WTC11 (cell line): ENCODE data around the gene P2RX6.

Source experiments
- ETV6 ChIP-seq: sonication (generic); formaldehyde crosslinking; IDR thresholded peaks from 2 replicates; pipeline ENCODE4 v1.8.1; 2022; ENCODE audit warnings: mild to moderate bottlenecking, missing genetic modification reagents
- FOXJ3 ChIP-seq: sonication (generic); formaldehyde crosslinking; IDR thresholded peaks from 2 replicates; pipeline ENCODE4 v1.9.0; 2021; ENCODE audit warnings: missing genetic modification reagents, mild to moderate bottlenecking, borderline replicate concordance
- JUN ChIP-seq: sonication (generic); formaldehyde crosslinking; IDR thresholded peaks from 2 replicates; pipeline ENCODE4 v1.8.0; 2023; ENCODE audit warnings: mild to moderate bottlenecking, missing genetic modification reagents
- SMAD3 ChIP-seq: sonication (generic); formaldehyde crosslinking; IDR thresholded peaks from 2 replicates; pipeline ENCODE4 v1.8.0; 2022; ENCODE audit warnings: missing genetic modification reagents, mild to moderate bottlenecking, borderline replicate concordance
- TP53 ChIP-seq: sonication (generic); formaldehyde crosslinking; IDR thresholded peaks from 2 replicates; pipeline ENCODE4 v1.8.1; 2023; ENCODE audit warnings: mild to moderate bottlenecking, missing genetic modification reagents
- ZBTB21 ChIP-seq: sonication (generic); formaldehyde crosslinking; IDR thresholded peaks from 2 replicates; pipeline ENCODE4 v1.8.1; 2023; ENCODE audit warnings: mild to moderate bottlenecking, missing genetic modification reagents, borderline replicate concordance
- ZNF121 ChIP-seq: sonication (generic); formaldehyde crosslinking; IDR thresholded peaks from 2 replicates; pipeline ENCODE4 v1.8.0; 2023; ENCODE audit warnings: missing genetic modification reagents
- TF ChIP-seq, protein P1 (sequence below): sonication (generic); formaldehyde crosslinking; IDR thresholded peaks from 2 replicates; pipeline ENCODE4 v1.8.0; 2022; ENCODE audit warnings: mild to moderate bottlenecking, missing genetic modification reagents
- TF ChIP-seq, protein P2 (sequence below): fragments of 200-600 bp; IDR thresholded peaks from 2 replicates; pipeline ENCODE4 v1.8.0; 2022; ENCODE audit warnings: antibody characterized with exemption

DNA sequence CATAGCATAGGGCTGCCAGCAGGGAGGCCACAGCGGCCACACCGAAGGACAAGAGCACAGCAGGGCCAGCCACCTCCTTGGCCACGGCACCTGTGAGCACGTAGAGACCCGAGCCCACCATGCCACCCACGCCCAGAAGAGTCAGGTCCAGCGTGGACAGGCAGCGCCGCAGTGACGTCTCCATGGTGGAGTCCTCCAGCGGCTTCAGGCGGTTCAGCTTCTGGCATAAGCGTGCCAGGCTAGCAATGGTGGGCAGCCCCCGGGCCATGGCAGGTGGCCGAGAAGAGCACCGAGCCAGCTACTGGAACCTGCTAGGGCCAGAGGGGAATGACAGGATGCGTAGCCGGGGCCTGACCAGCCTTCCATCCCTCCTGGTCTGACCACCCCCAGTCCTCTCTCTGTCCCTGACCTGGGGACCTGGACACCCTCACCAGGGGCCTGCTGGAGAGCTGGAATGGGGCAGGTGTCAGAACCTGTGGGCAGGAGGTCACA is 16.6 kb downstream of the P2RX6 start:
- TF ChIP-seq, protein P1, sequence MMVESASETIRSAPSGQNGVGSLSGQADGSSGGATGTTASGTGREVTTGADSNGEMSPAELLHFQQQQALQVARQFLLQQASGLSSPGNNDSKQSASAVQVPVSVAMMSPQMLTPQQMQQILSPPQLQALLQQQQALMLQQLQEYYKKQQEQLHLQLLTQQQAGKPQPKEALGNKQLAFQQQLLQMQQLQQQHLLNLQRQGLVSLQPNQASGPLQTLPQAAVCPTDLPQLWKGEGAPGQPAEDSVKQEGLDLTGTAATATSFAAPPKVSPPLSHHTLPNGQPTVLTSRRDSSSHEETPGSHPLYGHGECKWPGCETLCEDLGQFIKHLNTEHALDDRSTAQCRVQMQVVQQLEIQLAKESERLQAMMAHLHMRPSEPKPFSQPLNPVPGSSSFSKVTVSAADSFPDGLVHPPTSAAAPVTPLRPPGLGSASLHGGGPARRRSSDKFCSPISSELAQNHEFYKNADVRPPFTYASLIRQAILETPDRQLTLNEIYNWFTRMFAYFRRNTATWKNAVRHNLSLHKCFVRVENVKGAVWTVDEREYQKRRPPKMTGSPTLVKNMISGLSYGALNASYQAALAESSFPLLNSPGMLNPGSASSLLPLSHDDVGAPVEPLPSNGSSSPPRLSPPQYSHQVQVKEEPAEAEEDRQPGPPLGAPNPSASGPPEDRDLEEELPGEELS (CRISPR knock-in tag): no peak
- TF ChIP-seq TP53 (CRISPR knock-in tag) (no peak), FOXJ3 (CRISPR knock-in tag) (no peak), ZBTB21 (CRISPR knock-in tag) (no peak), ZNF121 (CRISPR knock-in tag) (no peak), SMAD3 (CRISPR knock-in tag) (no peak), ETV6 (no peak), JUN (no peak)
- TF ChIP-seq, protein P2, sequence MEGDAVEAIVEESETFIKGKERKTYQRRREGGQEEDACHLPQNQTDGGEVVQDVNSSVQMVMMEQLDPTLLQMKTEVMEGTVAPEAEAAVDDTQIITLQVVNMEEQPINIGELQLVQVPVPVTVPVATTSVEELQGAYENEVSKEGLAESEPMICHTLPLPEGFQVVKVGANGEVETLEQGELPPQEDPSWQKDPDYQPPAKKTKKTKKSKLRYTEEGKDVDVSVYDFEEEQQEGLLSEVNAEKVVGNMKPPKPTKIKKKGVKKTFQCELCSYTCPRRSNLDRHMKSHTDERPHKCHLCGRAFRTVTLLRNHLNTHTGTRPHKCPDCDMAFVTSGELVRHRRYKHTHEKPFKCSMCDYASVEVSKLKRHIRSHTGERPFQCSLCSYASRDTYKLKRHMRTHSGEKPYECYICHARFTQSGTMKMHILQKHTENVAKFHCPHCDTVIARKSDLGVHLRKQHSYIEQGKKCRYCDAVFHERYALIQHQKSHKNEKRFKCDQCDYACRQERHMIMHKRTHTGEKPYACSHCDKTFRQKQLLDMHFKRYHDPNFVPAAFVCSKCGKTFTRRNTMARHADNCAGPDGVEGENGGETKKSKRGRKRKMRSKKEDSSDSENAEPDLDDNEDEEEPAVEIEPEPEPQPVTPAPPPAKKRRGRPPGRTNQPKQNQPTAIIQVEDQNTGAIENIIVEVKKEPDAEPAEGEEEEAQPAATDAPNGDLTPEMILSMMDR: no peak
